HG03439 (cell line): ENCODE measurements around the gene PDZD4.

ENCODE experiments used
- ATAC-seq: cut with Tn5 transposase; IDR thresholded peaks from one replicate; pipeline ENCODE4 v1.9.1; 2021; ENCODE audit warnings: mild to moderate bottlenecking, moderate library complexity; ENCODE audit not compliant: unreplicated experiment

Gene PDZD4, protein sequence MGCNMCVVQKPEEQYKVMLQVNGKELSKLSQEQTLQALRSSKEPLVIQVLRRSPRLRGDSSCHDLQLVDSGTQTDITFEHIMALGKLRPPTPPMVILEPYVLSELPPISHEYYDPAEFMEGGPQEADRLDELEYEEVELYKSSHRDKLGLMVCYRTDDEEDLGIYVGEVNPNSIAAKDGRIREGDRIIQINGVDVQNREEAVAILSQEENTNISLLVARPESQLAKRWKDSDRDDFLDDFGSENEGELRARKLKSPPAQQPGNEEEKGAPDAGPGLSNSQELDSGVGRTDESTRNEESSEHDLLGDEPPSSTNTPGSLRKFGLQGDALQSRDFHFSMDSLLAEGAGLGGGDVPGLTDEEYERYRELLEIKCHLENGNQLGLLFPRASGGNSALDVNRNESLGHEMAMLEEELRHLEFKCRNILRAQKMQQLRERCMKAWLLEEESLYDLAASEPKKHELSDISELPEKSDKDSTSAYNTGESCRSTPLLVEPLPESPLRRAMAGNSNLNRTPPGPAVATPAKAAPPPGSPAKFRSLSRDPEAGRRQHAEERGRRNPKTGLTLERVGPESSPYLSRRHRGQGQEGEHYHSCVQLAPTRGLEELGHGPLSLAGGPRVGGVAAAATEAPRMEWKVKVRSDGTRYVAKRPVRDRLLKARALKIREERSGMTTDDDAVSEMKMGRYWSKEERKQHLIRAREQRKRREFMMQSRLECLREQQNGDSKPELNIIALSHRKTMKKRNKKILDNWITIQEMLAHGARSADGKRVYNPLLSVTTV

GRCh38 chrX:153829799-153830639 lies at the start of gene PDZD4:
Gene PDZD4, minus strand, starts transcription at chrX:153830544. Its CDS starts 246 bp downstream, at chrX:153830298.
- no peak for ATAC-seq

GRCh38 chrX:153879741-153880439 lies 49.5 kb upstream of the PDZD4 start:
- no peak for ATAC-seq

GRCh38 chrX:153878969-153879653 lies 48.8 kb upstream of the PDZD4 start:
- ATAC-seq = no peak

DNA sequence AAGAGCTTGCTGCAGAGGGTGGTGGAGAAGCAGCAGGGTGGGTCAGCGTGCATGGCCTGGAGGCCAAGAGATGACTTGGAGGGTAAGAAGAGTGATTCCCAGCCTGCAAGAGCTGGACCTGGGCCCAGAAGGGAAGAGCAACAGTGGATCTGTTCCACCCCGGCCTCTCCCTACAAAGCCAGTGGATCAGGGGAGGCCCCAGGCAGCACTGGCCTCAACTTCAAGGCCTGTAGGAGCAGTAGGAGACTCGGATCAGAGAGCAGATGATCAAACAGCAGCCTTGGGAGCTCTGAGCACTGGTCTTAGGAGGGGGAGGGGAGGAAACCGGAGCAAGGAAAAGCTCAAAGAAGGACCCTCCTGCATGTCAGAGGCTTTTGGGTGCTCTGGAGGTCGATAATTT lies 48.0 kb upstream of the PDZD4 start:
- no peak for ATAC-seq

DNA sequence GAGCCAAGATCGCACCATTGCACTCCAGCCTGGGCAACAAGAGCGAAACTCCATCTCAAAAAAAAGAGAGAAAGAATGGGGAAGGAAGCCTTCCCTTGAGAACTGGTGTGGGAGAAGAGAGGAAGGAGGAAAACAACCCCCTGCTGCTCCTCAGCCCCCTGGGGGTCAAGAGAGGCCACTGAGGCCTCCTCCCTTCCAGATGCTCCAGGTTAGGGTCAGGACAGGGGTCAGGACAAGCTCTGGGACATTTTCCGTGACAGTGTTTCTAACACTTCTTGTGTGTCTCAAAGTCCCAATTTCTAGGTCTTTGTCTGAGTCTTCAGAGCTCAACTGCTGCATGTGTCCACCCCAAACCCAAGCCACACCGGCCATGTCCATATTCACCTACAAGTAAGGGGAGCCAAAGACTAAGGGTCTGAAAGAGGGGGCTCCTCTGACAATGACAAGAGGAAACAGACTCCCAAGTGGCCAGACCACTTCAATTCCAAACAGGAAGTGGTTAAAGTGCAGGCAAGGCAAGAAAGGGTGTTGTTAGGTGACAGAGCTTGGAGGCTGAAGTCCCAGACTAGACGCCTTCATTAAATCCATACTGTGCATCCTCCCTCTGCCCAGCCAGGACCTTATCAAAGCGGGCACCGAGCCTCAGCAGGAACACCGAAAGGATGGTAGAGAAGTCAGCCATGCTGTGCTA lies 47.4 kb upstream of the PDZD4 start:
- ATAC-seq = no peak

GRCh38 chrX:153876112-153876491 lies 45.8 kb upstream of the PDZD4 start:
- no peak for ATAC-seq

GRCh38 chrX:153875391-153876111 lies 45.2 kb upstream of the PDZD4 start:
- ATAC-seq = no peak

DNA sequence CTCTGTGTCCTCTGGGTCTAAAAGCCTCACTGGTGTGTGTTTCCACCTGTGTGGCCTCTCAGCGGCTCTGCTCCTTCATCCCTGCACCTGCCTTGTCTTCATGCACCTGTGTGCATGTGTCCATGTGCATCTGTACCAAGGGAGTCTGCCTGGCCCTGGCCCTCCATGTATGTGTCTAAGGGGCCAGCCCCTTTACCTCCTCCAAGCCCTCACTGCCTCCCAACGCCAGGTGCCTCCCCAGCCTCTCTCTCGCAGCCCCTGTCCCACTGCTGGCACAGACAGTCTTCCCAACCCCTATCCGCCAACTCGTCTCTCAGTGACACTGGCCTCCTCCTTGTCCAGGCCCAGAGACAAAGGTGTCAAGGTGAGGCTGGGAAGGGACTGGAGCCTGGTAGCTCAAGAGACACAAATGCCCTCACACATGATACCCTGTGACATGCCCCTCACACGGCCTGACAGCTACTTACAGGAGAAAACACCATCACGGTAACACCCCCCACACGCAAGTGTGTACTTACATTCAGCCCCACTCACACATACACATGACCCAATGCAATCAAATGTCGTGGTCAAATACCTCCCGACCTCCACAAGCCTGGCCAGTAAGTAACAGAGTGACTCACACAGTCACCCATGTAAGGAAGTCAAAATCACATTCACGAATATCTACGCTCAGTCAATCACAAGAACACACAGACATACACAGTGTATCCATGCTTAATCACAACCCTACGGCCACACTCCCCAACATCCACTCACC lies 44.2 kb upstream of the PDZD4 start:
- no peak for ATAC-seq

GRCh38 chrX:153874085-153874365 lies 43.7 kb upstream of the PDZD4 start:
- no peak for ATAC-seq

DNA sequence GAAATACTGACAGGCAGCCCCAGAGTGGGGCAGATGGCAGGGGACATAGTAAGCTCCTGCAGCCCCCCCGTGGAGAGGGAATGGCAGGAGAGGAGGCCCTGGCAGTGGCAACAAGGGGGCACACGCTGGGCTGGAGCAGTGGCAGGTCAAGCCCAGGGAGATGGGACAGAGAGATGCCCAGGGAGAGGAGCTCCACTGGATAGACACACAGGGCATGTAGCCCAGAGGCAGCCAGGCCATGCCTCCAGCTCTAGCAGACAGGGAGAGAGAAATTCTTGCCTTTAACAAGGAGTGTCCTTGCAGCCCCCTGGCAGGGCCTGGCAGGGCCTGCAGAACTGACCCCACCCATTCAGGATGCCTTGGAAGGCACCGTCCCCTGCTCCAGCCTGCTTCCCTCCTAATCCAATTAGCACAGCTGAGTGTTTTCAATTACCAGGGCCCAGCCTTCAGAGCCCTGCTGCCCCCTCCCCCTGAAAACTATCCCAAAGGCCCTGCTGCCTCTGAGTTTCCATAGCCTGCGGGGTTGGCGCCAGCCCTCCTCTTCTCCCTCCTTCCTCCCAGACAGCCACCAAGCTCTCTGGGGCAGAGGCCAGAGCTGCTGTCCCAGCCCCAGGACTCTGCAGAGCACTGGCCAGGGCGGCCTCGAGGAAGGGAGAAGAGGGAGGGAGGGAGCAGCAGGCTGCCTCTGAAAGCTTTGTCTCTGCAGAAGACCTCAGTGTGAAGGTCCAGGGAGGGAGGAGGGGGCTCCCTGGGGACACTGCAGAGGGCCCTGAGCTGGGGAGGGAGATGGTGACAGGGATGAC lies 43.1 kb upstream of the PDZD4 start:
- no peak for ATAC-seq

GRCh38 chrX:153871946-153872878 lies 41.9 kb upstream of the PDZD4 start:
- no peak for ATAC-seq

DNA sequence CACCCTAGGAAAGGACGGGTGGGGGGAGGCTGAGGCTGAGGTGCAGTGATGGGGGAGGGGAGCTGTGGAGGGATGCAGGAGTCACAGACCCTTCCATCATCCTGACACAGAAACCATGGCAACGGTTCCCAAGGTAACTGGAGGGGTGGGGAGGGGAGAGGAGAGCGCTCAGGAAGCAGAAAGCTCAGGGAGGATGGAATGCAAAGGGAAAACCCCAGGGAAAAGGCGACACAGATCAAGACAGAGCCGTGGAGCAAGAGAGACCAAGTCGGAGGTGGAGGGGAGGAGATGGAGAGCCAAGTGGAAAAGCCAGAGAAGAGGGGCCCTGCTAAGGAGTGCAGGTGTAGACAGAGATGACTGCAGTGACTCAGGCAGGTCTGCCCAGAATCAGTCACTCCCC lies 41.1 kb upstream of the PDZD4 start:
- no peak for ATAC-seq

DNA sequence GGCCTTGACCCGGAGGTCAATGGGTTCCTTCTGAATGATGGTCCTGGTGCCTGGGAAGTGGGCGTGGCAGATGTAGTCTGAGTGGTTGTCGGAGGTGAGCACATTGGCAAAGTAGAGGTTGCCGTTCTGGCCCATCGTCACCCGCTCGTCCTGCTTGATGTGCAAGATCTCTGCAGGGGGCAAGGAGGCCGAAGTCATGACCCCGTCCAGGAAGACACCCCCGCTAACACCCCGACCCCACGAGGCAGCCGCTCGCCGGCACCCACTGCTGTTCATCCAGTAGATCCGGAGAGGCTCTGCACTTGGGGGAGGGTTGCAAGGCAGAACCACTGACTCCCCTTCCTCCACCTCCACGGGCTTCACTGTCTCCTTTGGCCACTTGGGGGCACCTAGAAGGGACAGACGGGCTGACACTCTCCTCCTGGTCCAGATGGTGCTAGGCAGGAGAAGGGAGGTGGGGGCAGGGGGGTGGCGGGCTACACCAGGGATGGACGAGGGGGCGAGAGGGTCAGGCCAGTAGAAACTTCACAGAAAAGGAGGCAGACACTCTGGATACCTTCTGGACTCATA lies 40.5 kb upstream of the PDZD4 start:
- no peak for ATAC-seq

GRCh38 chrX:153870288-153870690 lies 39.9 kb upstream of the PDZD4 start:
- no peak for ATAC-seq

DNA sequence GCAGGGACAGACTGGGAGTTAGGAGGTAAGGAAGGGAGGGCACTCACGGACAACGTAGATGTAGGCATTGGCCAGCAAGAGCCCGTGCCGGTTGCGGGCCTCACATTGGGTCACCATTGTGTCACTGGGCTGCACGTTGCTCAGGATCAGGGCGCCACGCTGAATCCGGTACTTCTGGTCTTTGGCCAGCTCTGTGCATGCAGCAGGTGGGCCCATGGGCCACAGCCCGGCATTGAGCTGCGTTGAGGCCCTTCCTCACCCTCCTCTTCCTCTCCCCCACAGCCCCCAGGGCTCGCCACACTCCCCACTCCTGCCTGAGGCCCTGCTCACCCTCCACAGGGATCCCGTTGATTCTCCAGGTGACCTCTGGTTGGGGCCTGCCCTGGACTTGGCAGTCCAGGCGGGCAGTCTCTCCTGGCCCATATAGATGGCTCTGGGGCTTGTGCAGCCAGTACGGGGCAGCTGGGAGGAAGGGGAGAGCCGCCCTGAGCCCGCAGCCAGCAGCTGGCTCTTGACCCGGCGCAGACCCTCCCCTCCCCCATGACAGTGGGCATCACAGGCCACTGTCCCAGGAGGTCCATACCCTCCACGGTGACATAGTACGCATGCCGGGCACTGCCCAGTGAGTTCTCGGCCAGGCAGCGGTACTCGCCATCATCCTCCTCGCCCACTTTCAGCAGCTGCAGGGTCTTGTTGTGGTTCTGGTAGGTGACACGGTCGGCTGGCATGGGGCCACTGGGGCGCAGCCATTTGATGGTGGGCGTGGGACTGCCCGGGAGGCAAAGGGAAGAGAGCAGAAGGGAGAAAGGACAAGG lies 39.3 kb upstream of the PDZD4 start:
- no peak for ATAC-seq
